Small intestine (tissue), 7 donors: Measurements from ENCODE around the gene EPS8L2. TPM values are rescaled to one million over a fixed set of nuclear protein-coding genes. Genes with fewer than 3 reads are reported as not detected.

Experiments used
- DNase-seq, 2 donors: peaks; one replicate each; pipeline versions ENCODE4 v3.0.0 to v3.0.0-alpha.2; 2013
- FAIRE-seq: peaks from 2 replicates; lab custom pipeline; 2012; peaks lifted over from hg19 to GRCh38; lab: Jason Lieb, UNC
- H3K27ac ChIP-seq, 3 donors: one replicate each; pipeline ENCODE4 v1.5.1; 2013; ENCODE audit warnings: low read length in 2 of 3, mild to moderate bottlenecking in 2 of 3, control low read depth in 1 of 3, inconsistent platforms in 1 of 3, low read depth in 1 of 3, moderate library complexity in 1 of 3
- H3K27me3 ChIP-seq, 3 donors: one replicate each; pipeline ENCODE4 v1.6.1; 2013; ENCODE audit warnings: low read length in 3 of 3, inconsistent platforms in 1 of 3; ENCODE audit not compliant: control insufficient read depth in 3 of 3, insufficient read depth in 3 of 3
- H3K36me3 ChIP-seq, 3 donors: one replicate each; pipeline ENCODE4 v1.6.1; 2013; ENCODE audit warnings: low read length in 3 of 3, inconsistent platforms in 1 of 3, low read depth in 1 of 3, mild to moderate bottlenecking in 1 of 3, moderate library complexity in 1 of 3; ENCODE audit not compliant: control insufficient read depth in 3 of 3, insufficient read depth in 2 of 3
- H3K4me1 ChIP-seq, 3 donors: one replicate each; pipeline ENCODE4 v1.6.1; 2013; ENCODE audit warnings: low read length in 2 of 3, inconsistent platforms in 1 of 3, low read depth in 1 of 3, mild to moderate bottlenecking in 1 of 3, moderate library complexity in 1 of 3; ENCODE audit not compliant: control insufficient read depth in 3 of 3, insufficient read depth in 2 of 3
- H3K4me3 ChIP-seq, 3 donors: one replicate each; pipeline ENCODE4 v1.5.1; 2013; ENCODE audit warnings: low read length in 3 of 3, control low read depth in 1 of 3, inconsistent platforms in 1 of 3, low read depth in 1 of 3, mild to moderate bottlenecking in 1 of 3, moderate library complexity in 1 of 3
- H3K9me3 ChIP-seq, 2 donors: one replicate each; pipeline ENCODE4 v1.6.1; 2013; ENCODE audit warnings: low read depth in 1 of 2, low read length in 1 of 2; ENCODE audit not compliant: control insufficient read depth in 2 of 2, insufficient read depth in 1 of 2
- WGBS, 3 donors: extraction: QIAGEN DNeasy Blood & Tissue Kit; methylation state at CpG; one replicate each; pipeline ENCODE4 v1.1.7; 2013; 5-methylcytosine and 5-hydroxymethylcytosine counted together
- polyA plus RNA-seq, 4 donors: library from polyadenylated mRNA; stranded (reverse) in 3 of 4; unstranded in 1 of 4; fragments of 200-250 nt in 3 of 4; fragments of 120-200 nt in 1 of 4; gene quantifications; one replicate each; pipeline versions ENCODE4 v1.2.1 to v1.2.3, GENCODE V29; 2013
- donor health status: healthy with polysubstance abuse.
- donor health status: control.
- donor health status: control.
- donor health status: Bipolar disorder and iron deficiency.
- donor health status: healthy.

EPS8L2 gene
- polyA plus RNA-seq, 4 donors: 90.2 to 1,255 (median 670) TPM

GRCh38 chr11:702462-703461 lies 3.3 kb upstream of the EPS8L2 start:
- peaks cover 0 to 76% (median 0%) of the 10 kb centered on the region in 3 donors for H3K36me3 ChIP-seq
- peak overlapping the region; percentile 19 to 97 (median 24) for H3K27ac ChIP-seq
- 63 to 73% (median 69%) methylated on average over 20 to 26 of the region's 26 CpGs for WGBS, 3 donors
- H3K4me3 ChIP-seq: no peak overlapping the region
- no peak for DNase-seq
- H3K27me3 ChIP-seq: peaks cover 0 to 4% (median 3%) of the 10 kb centered on the region in 3 donors
- peaks cover 0 to 37% (median 0%) of the 10 kb centered on the region in 3 donors for H3K4me1 ChIP-seq
- no peaks in the 10 kb centered on the region for H3K9me3 ChIP-seq
- no peak for FAIRE-seq

DNA sequence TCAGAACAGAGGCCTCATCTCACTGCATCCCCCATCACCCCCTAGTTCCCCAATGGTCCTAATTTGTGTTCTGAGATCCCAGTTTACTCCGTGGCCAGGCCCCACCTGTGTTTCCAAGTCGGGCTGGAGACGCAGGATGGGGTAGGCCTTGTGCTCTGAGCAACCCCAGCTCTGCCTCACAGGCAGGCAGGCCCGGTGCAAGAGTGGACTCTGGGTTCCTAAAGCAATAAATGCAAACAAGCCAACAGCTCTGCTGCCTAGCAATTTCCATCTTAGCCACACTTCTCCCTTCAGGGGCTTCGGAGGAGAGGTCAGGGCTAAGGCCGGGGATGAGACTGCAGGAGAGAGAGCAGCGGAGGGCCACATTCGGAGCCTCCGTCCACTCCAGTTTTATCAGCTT lies 2.5 kb upstream of the EPS8L2 start:
- 71 to 85% (median 74%) methylated on average over 9 of the region's 9 CpGs for WGBS, 3 donors
- H3K36me3 ChIP-seq: peaks cover 0 to 77% (median 0%) of the 10 kb centered on the region in 3 donors
- no peaks in the 10 kb centered on the region for H3K9me3 ChIP-seq
- H3K27me3 ChIP-seq: peaks cover 0 to 5% (median 4%) of the 10 kb centered on the region in 3 donors
- H3K4me3 ChIP-seq: no peak overlapping the region
- peaks cover 0 to 45% (median 0%) of the 10 kb centered on the region in 3 donors for H3K4me1 ChIP-seq
- peak overlapping the region in 1 of 3 donors; percentile 97 for H3K27ac ChIP-seq
- no peak for FAIRE-seq
- no peak for DNase-seq

- FAIRE-seq (no peak), DNase-seq (no peak)
Observed at GRCh38 chr11:704228-704674, 1.8 kb upstream of the EPS8L2 start.

DNA sequence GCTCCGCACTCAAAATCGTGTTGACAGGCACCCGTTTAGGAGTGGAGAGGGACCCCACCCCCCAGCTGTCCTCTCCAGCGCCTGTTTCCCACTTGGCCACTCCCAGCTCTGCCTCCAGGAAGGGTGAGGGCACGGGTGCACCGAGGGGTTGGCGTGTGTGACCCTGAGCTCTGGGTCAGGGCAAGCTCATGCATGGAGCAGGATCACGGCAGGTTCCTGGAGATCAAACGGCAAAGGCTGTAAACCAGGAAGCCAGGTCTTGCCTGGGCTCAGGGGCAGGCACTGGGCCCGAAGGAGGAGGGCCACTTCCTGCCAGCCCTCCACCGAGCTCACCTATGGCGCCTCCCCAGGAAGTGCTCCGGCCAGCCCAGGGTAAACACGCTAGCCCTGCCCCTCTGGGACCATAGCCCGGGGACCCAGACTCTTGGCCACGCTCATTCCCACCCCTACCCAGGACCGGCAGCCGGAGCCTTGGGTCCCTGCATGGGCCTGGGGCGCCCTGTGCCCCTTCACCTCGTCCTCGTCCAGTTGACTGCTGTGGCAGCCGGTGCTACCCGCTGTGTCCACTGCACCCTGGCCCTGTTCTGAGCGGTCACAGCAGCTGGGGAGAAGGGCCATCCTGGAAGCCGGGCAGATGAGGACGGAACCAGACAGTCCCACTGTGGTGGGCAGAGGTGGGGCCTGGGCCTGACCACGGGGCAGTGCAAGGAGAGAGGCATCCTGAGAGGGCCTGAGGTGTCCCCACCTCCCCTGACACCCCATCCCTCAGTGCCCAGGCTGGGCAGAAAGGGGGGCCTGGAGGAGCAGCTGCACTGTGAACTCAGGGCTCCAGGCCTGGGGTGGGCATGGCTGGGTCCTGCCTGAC lies 1.0 kb upstream of the EPS8L2 start:
- no peak for FAIRE-seq
- 22 to 54% (median 36%) methylated on average over 25 to 27 of the region's 27 CpGs for WGBS, 3 donors
- H3K36me3 ChIP-seq: peaks cover 0 to 78% (median 0%) of the 10 kb centered on the region in 3 donors
- H3K9me3 ChIP-seq: no peaks in the 10 kb centered on the region
- peak; percentile 76 to 87 for DNase-seq
- H3K27me3 ChIP-seq: peaks cover 0 to 6% (median 4%) of the 10 kb centered on the region in 3 donors
- peak overlapping the region; percentile 92 to 98 (median 97) for H3K27ac ChIP-seq
- peak overlapping the region; percentile 48 to 76 (median 69) for H3K4me3 ChIP-seq
- peaks cover 0 to 57% (median 0%) of the 10 kb centered on the region in 3 donors for H3K4me1 ChIP-seq

More at GRCh38 chr11:704228-704674, 1.8 kb upstream of the EPS8L2 start:
- H3K4me1 ChIP-seq: peaks cover 0 to 50% (median 0%) of the 10 kb centered on the region in 3 donors
- H3K4me3 ChIP-seq: no peak overlapping the region
- 80 to 88% (median 86%) methylated on average over 17 to 18 of the region's 18 CpGs for WGBS, 3 donors
- peaks cover 0 to 6% (median 4%) of the 10 kb centered on the region in 3 donors for H3K27me3 ChIP-seq
- H3K9me3 ChIP-seq: no peaks in the 10 kb centered on the region
- H3K27ac ChIP-seq: peak overlapping the region; percentile 92 to 98 (median 97)
- peaks cover 0 to 76% (median 0%) of the 10 kb centered on the region in 3 donors for H3K36me3 ChIP-seq

GRCh38 chr11:706439-706956 lies 467 bp downstream of the EPS8L2 start:
- Histone ChIP-seq H3K4me3 (peak overlapping the region; percentile 69 to 95 (median 76)), H3K27ac (peak overlapping the region; percentile 83 to 100 (median 97)), H3K27me3 (peaks cover 0 to 6% (median 4%) of the 10 kb centered on the region in 3 donors), H3K4me1 (peaks cover 0 to 72% (median 0%) of the 10 kb centered on the region in 3 donors), H3K9me3 (no peaks in the 10 kb centered on the region), H3K36me3 (peaks cover 0 to 84% (median 0%) of the 10 kb centered on the region in 3 donors)
- 4 to 8% (median 8%) methylated on average over 12 to 22 of the region's 22 CpGs for WGBS, 3 donors
- peak; percentile 52 to 66 for DNase-seq
- FAIRE-seq: no peak

- peaks cover 0 to 78% (median 0%) of the 10 kb centered on the region in 3 donors for H3K4me1 ChIP-seq
- FAIRE-seq: no peak
- peak overlapping the region; percentile 83 to 100 (median 97) for H3K27ac ChIP-seq
- peak; percentile 86 to 91 for DNase-seq
- H3K27me3 ChIP-seq: peaks cover 0 to 6% (median 4%) of the 10 kb centered on the region in 3 donors
- H3K4me3 ChIP-seq: peak overlapping the region; percentile 69 to 95 (median 76)
- H3K9me3 ChIP-seq: no peaks in the 10 kb centered on the region
- peaks cover 0 to 84% (median 0%) of the 10 kb centered on the region in 3 donors for H3K36me3 ChIP-seq
- 20 to 33% (median 25%) methylated on average over 23 to 30 of the region's 30 CpGs for WGBS, 3 donors
Observed at GRCh38 chr11:706957-707816, 1.2 kb downstream of the EPS8L2 start.

DNA sequence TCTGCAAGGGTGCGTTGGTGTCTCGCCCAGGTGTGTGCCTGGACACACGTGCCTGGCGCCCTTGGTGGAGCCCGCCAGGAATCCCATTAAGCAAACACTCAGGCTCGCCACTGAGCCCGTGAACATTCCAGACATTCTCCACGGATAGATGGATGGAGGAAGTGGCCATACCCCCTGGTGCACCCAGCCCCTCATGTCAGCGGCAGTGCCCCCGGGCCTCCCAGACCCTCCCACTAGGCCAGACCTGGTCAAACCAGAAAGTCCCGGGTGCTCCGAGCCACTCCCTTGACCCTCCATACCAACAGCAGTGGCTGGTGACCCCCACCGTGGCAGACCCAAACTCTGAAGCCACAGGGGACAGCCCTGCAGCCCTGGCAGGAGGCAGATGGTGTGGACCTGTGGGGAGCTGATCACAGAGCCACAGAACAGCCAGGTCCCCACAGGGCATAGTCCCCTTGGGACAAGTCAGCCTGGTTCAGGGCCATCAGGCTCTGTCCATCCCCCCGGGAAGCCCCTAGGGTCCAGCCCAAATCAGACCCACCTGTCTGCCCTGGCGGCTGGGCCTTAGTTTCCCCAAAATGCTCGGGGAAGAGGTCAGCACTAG lies 1.9 kb downstream of the EPS8L2 start:
- 25 to 65% (median 38%) methylated on average over 15 to 16 of the region's 16 CpGs for WGBS, 3 donors

More for the DNA sequence above, 1.9 kb downstream of the EPS8L2 start:
- Histone ChIP-seq H3K27me3 (peaks cover 0 to 6% (median 4%) of the 10 kb centered on the region in 3 donors), H3K27ac (peak overlapping the region; percentile 18 to 100 (median 90)), H3K9me3 (no peaks in the 10 kb centered on the region), H3K36me3 (peaks cover 0 to 82% (median 0%) of the 10 kb centered on the region in 3 donors), H3K4me3 (peak overlapping the region in 2 of 3 donors; percentile 76 to 95), H3K4me1 (peaks cover 0 to 81% (median 0%) of the 10 kb centered on the region in 3 donors)
- FAIRE-seq (no peak), DNase-seq (no peak)
